ENCODE measurements around the gene IL1RAPL1.

DNA sequence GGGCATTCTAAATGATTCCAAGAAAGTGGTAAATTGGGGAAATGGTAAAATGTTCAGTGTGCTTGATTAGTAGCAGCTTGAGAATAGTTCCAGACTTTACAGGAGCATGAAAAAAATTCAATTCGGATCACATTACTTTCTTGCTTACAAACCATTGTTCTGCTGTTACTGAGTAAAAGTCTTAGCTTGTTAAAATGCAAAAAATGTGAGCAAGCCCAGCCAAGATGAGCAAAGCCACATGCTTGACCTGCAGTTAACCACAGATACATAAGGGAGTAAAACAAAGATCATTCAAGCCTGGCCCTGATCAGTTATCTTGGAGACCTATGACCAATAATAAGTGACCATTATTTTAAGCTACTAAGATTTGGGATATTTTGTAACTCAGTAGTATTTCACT is 1065.2 kb downstream of the IL1RAPL1 start:
- TF ChIP-seq, protein P1, sequence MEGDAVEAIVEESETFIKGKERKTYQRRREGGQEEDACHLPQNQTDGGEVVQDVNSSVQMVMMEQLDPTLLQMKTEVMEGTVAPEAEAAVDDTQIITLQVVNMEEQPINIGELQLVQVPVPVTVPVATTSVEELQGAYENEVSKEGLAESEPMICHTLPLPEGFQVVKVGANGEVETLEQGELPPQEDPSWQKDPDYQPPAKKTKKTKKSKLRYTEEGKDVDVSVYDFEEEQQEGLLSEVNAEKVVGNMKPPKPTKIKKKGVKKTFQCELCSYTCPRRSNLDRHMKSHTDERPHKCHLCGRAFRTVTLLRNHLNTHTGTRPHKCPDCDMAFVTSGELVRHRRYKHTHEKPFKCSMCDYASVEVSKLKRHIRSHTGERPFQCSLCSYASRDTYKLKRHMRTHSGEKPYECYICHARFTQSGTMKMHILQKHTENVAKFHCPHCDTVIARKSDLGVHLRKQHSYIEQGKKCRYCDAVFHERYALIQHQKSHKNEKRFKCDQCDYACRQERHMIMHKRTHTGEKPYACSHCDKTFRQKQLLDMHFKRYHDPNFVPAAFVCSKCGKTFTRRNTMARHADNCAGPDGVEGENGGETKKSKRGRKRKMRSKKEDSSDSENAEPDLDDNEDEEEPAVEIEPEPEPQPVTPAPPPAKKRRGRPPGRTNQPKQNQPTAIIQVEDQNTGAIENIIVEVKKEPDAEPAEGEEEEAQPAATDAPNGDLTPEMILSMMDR (IDR thresholded peaks at IDR 0.05; ENCODE audit: poor library complexity, severe bottlenecking) = no peak
- no peak for TF ChIP-seq EZH2 (IDR thresholded peaks at IDR 0.05; ENCODE audit: borderline replicate concordance, insufficient read depth, low read length, poor library complexity, severe bottlenecking)
- TF ChIP-seq SMC3 (conservative IDR thresholded peaks at IDR 0.05; ENCODE audit: poor library complexity) = no peak
- TF ChIP-seq RAD21 (conservative IDR thresholded peaks at IDR 0.05) = no peak
- TF ChIP-seq TAF1 (IDR thresholded peaks at IDR 0.05; ENCODE audit: low read depth) = no peak
- no peak for TF ChIP-seq EP300 (conservative IDR thresholded peaks at IDR 0.05; ENCODE audit: poor library complexity, severe bottlenecking)
- TF ChIP-seq POLR2AphosphoS5 (IDR thresholded peaks at IDR 0.05) = no peak
- no peak for TF ChIP-seq MXI1 (conservative IDR thresholded peaks at IDR 0.05; ENCODE audit: poor library complexity, severe bottlenecking)
- TF ChIP-seq, protein P2, sequence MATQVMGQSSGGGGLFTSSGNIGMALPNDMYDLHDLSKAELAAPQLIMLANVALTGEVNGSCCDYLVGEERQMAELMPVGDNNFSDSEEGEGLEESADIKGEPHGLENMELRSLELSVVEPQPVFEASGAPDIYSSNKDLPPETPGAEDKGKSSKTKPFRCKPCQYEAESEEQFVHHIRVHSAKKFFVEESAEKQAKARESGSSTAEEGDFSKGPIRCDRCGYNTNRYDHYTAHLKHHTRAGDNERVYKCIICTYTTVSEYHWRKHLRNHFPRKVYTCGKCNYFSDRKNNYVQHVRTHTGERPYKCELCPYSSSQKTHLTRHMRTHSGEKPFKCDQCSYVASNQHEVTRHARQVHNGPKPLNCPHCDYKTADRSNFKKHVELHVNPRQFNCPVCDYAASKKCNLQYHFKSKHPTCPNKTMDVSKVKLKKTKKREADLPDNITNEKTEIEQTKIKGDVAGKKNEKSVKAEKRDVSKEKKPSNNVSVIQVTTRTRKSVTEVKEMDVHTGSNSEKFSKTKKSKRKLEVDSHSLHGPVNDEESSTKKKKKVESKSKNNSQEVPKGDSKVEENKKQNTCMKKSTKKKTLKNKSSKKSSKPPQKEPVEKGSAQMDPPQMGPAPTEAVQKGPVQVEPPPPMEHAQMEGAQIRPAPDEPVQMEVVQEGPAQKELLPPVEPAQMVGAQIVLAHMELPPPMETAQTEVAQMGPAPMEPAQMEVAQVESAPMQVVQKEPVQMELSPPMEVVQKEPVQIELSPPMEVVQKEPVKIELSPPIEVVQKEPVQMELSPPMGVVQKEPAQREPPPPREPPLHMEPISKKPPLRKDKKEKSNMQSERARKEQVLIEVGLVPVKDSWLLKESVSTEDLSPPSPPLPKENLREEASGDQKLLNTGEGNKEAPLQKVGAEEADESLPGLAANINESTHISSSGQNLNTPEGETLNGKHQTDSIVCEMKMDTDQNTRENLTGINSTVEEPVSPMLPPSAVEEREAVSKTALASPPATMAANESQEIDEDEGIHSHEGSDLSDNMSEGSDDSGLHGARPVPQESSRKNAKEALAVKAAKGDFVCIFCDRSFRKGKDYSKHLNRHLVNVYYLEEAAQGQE (IDR thresholded peaks at IDR 0.05; ENCODE audit: borderline replicate concordance) = no peak
